AG09319 (cell line): ENCODE data around the gene GRIN2A.

Experiments
- DNase-seq: peaks from one replicate; pipeline ENCODE4 v3.0.0-alpha.2; 2010; ENCODE audit warnings: low read depth; ENCODE audit errors: extremely low read depth
- TF ChIP-seq, protein P1 (sequence below): IDR thresholded peaks from 2 replicates; pipeline ENCODE4 v1.5.1; 2011; ENCODE audit warnings: low read depth, mild to moderate bottlenecking, inconsistent platforms, low read length, moderate library complexity

GRIN2A gene

GRCh38 chr16:9929836-9930235 lies 252.4 kb downstream of the GRIN2A start:
- no peak for DNase-seq
- TF ChIP-seq, protein P1, sequence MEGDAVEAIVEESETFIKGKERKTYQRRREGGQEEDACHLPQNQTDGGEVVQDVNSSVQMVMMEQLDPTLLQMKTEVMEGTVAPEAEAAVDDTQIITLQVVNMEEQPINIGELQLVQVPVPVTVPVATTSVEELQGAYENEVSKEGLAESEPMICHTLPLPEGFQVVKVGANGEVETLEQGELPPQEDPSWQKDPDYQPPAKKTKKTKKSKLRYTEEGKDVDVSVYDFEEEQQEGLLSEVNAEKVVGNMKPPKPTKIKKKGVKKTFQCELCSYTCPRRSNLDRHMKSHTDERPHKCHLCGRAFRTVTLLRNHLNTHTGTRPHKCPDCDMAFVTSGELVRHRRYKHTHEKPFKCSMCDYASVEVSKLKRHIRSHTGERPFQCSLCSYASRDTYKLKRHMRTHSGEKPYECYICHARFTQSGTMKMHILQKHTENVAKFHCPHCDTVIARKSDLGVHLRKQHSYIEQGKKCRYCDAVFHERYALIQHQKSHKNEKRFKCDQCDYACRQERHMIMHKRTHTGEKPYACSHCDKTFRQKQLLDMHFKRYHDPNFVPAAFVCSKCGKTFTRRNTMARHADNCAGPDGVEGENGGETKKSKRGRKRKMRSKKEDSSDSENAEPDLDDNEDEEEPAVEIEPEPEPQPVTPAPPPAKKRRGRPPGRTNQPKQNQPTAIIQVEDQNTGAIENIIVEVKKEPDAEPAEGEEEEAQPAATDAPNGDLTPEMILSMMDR: no peak

DNA sequence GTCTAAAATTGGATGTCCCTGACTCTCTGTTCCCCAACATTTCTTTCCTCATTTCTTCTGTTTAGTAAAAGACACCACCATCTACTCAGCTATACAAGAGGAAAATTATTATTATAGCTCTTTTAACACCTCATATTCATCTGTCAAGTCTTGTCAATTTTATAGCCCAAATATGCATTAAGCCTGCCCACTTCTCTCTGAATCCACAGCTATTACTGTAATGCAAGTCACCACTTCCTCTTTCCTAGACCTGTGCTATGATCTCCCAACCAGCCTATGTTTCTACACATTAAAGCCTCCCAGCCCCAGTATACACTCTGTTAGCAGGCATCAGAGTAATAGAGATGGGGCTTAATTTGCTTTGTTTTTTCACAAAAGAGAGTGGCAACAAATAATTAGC lies 252.9 kb downstream of the GRIN2A start:
- DNase-seq: no peak
- TF ChIP-seq, protein P1: no peak

DNA sequence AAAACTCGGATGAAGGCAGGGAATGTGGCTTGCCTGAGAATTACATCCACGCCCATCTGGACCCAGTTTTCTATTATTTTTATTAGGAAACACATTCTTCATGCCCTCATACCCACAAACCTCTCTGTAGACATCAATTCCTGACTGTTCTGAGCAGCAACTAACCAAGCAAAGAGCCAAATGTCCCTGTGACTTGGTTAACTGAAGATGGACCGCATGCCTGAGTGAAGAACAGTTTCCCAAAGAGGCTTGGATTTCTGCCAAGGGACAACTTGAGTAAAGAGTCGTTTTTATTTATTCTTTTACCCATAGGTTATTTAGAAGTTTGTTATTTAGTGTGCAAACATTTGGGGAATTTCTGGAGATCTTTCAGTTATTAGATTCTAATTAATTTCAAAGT lies 259.8 kb downstream of the GRIN2A start:
- TF ChIP-seq, protein P1: no peak
- DNase-seq: no peak

DNA sequence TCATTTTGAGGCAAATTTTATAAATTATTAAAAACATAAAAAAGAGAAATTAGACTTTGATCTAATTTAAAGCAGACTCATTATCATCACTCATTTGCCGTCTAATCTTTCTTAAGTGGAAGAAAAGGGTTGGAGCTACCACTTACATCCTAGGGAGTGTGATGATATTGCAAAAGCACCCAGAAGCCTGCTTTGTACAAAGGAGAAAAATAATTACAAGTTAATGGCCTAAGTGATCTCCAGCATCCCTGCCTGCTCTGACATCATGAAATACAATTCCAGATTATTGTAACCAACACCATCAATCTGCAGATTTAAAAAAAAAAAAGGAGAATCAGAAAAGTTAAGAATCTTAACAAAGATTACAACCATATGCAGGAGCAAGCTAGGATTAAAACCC lies 260.2 kb downstream of the GRIN2A start:
- DNase-seq: no peak
- TF ChIP-seq, protein P1: no peak

- DNase-seq: no peak
- TF ChIP-seq, protein P1: no peak
Measured at GRCh38 chr16:9919460-9919859, 262.8 kb downstream of the GRIN2A start.

DNA sequence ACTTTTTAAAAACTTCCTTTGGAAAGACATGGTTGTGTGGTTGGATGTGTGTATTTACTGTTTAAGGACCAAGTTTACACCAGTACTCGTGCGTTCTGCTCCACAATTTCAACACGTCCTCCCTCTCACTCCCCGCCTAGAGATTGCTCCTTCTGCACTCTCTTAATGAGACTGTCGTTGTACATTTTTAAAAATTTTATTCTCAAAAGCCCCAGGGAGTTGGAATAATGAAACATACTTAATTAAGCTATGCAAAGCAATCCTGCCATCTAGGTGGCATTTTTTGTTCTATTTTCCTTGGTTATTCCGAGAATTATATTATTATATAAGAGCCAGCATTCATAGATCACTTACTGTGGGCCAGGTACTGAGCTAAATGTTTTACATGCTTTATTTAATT lies 264.5 kb downstream of the GRIN2A start:
- DNase-seq: no peak

GRCh38 chr16:9913604-9914326 lies 268.5 kb downstream of the GRIN2A start:
- TF ChIP-seq, protein P1: no peak

More for the DNA sequence above, 264.5 kb downstream of the GRIN2A start:
- TF ChIP-seq, protein P1: no peak

More at GRCh38 chr16:9913604-9914326, 268.5 kb downstream of the GRIN2A start:
- DNase-seq: no peak
